H1 (cell line): ENCODE results near the gene PLIN4. TPM values are rescaled to one million over a fixed set of nuclear protein-coding genes. Genes with fewer than 3 reads are reported as not detected.

Experiments
- CTCF ChIA-PET: fragments of 300-600 bp; sonication (Branson Sonifier 250); formaldehyde crosslinking; loops from one replicate; lab custom pipeline; 2021; ENCODE audit not compliant: partially characterized antibody; lab: Charles Lee
- POLR2A ChIA-PET: fragments of 300-600 bp; sonication (Branson Sonifier 250); formaldehyde crosslinking; loops from one replicate; lab custom pipeline; 2021; ENCODE audit warnings: inconsistent platforms; ENCODE audit not compliant: partially characterized antibody; lab: Charles Lee
- DNase-seq, 2 experiments: peaks; one replicate each; pipeline versions ENCODE4 v3.0.0 to v3.0.0-alpha.2; 2010 to 2022; ENCODE audit warnings: low spot score in 2 of 2, low read depth in 1 of 2, mixed read lengths in 1 of 2
- FAIRE-seq: peaks from 2 replicates; lab custom pipeline; 2011; peaks lifted over from hg19 to GRCh38; lab: Jason Lieb, UNC
- H2AFZ ChIP-seq: 2 replicates; pipeline ENCODE4 v1.8.1; 2012; ENCODE audit warnings: low read length, inconsistent platforms
- H2AK5ac ChIP-seq: 2 replicates; pipeline ENCODE4 v1.6.1; 2013; ENCODE audit warnings: low read depth, low read length
- H2BK120ac ChIP-seq: replicated peaks from 2 replicates; pipeline ENCODE3; 2013; ENCODE audit warnings: low read depth, low read length, inconsistent platforms
- H2BK12ac ChIP-seq: 2 replicates; pipeline ENCODE4 v1.6.1; 2013; ENCODE audit warnings: low read depth, low read length
- H2BK15ac ChIP-seq: 2 replicates; pipeline ENCODE4 v1.6.1; 2013; ENCODE audit warnings: low read length
- H2BK20ac ChIP-seq: 2 replicates; pipeline ENCODE4 v1.6.1; 2013; ENCODE audit warnings: low read length
- H2BK5ac ChIP-seq: 2 replicates; pipeline ENCODE4 v1.6.1; 2013; ENCODE audit warnings: low read depth, low read length
- H3K14ac ChIP-seq: 2 replicates; pipeline ENCODE4 v1.6.1; 2013; ENCODE audit warnings: inconsistent platforms; ENCODE audit not compliant: insufficient read length
- H3K18ac ChIP-seq: 2 replicates; pipeline ENCODE4 v1.6.1; 2013; ENCODE audit warnings: low read length; ENCODE audit errors: extremely low read depth
- H3K23ac ChIP-seq: 2 replicates; pipeline ENCODE4 v1.6.1; 2013; ENCODE audit warnings: inconsistent platforms; ENCODE audit not compliant: insufficient read length
- H3K23me2 ChIP-seq: 2 replicates; pipeline ENCODE4 v1.6.1; 2013; ENCODE audit warnings: low read depth, low read length
- H3K27ac ChIP-seq: 2 replicates; pipeline ENCODE4 v1.6.1; 2011; ENCODE audit warnings: low read depth, low read length, inconsistent platforms
- H3K27me3 ChIP-seq, 4 experiments: replicated peaks in 1 of 4; 1 replicate in 1 of 4; 2 replicates in 3 of 4; pipeline versions ENCODE4 v1.6.1 to v1.8.1; 2011 to 2013; ENCODE audit warnings: low read length in 3 of 4, mild to moderate bottlenecking in 3 of 4, inconsistent platforms in 2 of 4, mixed read lengths in 2 of 4, moderate library complexity in 1 of 4; ENCODE audit not compliant: control insufficient read depth in 3 of 4, insufficient read depth in 3 of 4; ENCODE audit errors: extremely low read depth in 1 of 4
- H3K36me3 ChIP-seq, 4 experiments: 2 replicates each; pipeline versions ENCODE4 v1.6.1 to v1.8.1; 2011 to 2013; ENCODE audit warnings: mild to moderate bottlenecking in 4 of 4, low read length in 3 of 4, moderate library complexity in 2 of 4, control low read depth in 1 of 4, inconsistent platforms in 1 of 4; ENCODE audit not compliant: insufficient read depth in 4 of 4, control insufficient read depth in 2 of 4
- H3K4ac ChIP-seq: replicated peaks from 2 replicates; pipeline ENCODE3; 2013; ENCODE audit warnings: low read length, low read depth, mixed read lengths, inconsistent platforms; ENCODE audit not compliant: insufficient read length
- H3K4me1 ChIP-seq, 4 experiments: replicated peaks in 1 of 4; 1 replicate in 1 of 4; 2 replicates in 3 of 4; pipeline versions ENCODE4 v1.6.1 to v1.8.1; 2011 to 2013; ENCODE audit warnings: low read length in 3 of 4, inconsistent platforms in 2 of 4, mixed read lengths in 1 of 4; ENCODE audit not compliant: insufficient read depth in 4 of 4, control insufficient read depth in 3 of 4
- H3K4me2 ChIP-seq, 2 experiments: 2 replicates each; pipeline versions ENCODE4 v1.6.1 to v1.8.1; 2011 to 2013; ENCODE audit warnings: low read depth in 2 of 2, low read length in 2 of 2, control low read depth in 1 of 2, inconsistent platforms in 1 of 2, mild to moderate bottlenecking in 1 of 2; ENCODE audit not compliant: insufficient read depth in 1 of 2
- H3K4me3 ChIP-seq, 4 experiments: fragments of 200-600, 300-600 bp in 1 of 4; sonication (generic), shearing (Covaris generic), sonication (Bioruptor Twin) in 1 of 4; 2 replicates each; pipeline versions ENCODE4 v1.5.1 to v1.8.1; 2011 to 2016; ENCODE audit warnings: low read length in 4 of 4, low read depth in 3 of 4, control low read depth in 2 of 4, inconsistent platforms in 2 of 4, mild to moderate bottlenecking in 2 of 4, mixed read lengths in 1 of 4, moderate library complexity in 1 of 4; ENCODE audit not compliant: insufficient read depth in 2 of 4; ENCODE audit errors: extremely low read depth in 1 of 4
- H3K56ac ChIP-seq: replicated peaks from 2 replicates; pipeline ENCODE3; 2013; ENCODE audit warnings: low read depth, mild to moderate bottlenecking, mixed read lengths, low read length, inconsistent platforms; ENCODE audit not compliant: insufficient read length
- H3K79me1 ChIP-seq: 2 replicates; pipeline ENCODE4 v1.6.1; 2013; ENCODE audit warnings: low read depth, low read length, control low read depth
- H3K79me2 ChIP-seq, 2 experiments: 2 replicates each; pipeline versions ENCODE4 v1.6.1 to v1.8.1; 2012 to 2013; ENCODE audit warnings: low read length in 2 of 2, mild to moderate bottlenecking in 2 of 2, inconsistent platforms in 1 of 2; ENCODE audit not compliant: insufficient read depth in 2 of 2, control insufficient read depth in 1 of 2
- H3K9ac ChIP-seq, 4 experiments: replicated peaks in 1 of 4; 1 replicate in 1 of 4; 2 replicates in 3 of 4; pipeline versions ENCODE4 v1.6.1 to v1.8.1; 2011 to 2013; ENCODE audit warnings: low read depth in 3 of 4, low read length in 3 of 4, control low read depth in 2 of 4, mild to moderate bottlenecking in 2 of 4, moderate library complexity in 2 of 4, inconsistent platforms in 1 of 4; ENCODE audit errors: extremely low read depth in 1 of 4
- H3K9me3 ChIP-seq, 2 experiments: 2 replicates each; pipeline versions ENCODE4 v1.6.1 to v1.8.1; 2012 to 2013; ENCODE audit warnings: mild to moderate bottlenecking in 2 of 2, moderate library complexity in 2 of 2, control low read depth in 1 of 2, inconsistent platforms in 1 of 2, low read depth in 1 of 2, low read length in 1 of 2, mixed read lengths in 1 of 2; ENCODE audit not compliant: insufficient read depth in 2 of 2
- H4K20me1 ChIP-seq, 2 experiments: replicated peaks in 1 of 2; 2 replicates each; pipeline versions ENCODE3 to v1.8.1; 2011 to 2013; ENCODE audit warnings: inconsistent platforms in 2 of 2, low read length in 2 of 2, mild to moderate bottlenecking in 1 of 2; ENCODE audit not compliant: insufficient read depth in 2 of 2, control insufficient read depth in 1 of 2
- H4K5ac ChIP-seq: 2 replicates; pipeline ENCODE4 v1.6.1; 2013; ENCODE audit warnings: low read length, low read depth, mixed read lengths, inconsistent platforms; ENCODE audit not compliant: insufficient read length
- H4K8ac ChIP-seq: 2 replicates; pipeline ENCODE4 v1.8.0; 2013; ENCODE audit warnings: mild to moderate bottlenecking, moderate library complexity, low read length, inconsistent platforms; ENCODE audit not compliant: insufficient read depth; ENCODE audit errors: extremely low read depth
- H4K91ac ChIP-seq: replicated peaks from 2 replicates; pipeline ENCODE3; 2013; ENCODE audit warnings: low read length, mixed read lengths, inconsistent platforms; ENCODE audit not compliant: insufficient read length
- EP300 ChIP-seq, 2 experiments: IDR thresholded peaks; 1 replicate in 1 of 2; 2 replicates in 1 of 2; pipeline ENCODE4 v1.6.1; 2011 to 2012; ENCODE audit warnings: low read depth in 2 of 2, low read length in 2 of 2, mild to moderate bottlenecking in 2 of 2, borderline replicate concordance in 1 of 2, inconsistent platforms in 1 of 2, moderate library complexity in 1 of 2
- SP2 ChIP-seq: IDR thresholded peaks from 2 replicates; pipeline ENCODE4 v1.6.1; 2012; ENCODE audit warnings: mild to moderate bottlenecking, low read length, inconsistent platforms
- WGBS, 2 experiments: shearing (Covaris generic) in 1 of 2; methylation state at CpG; one replicate each; pipeline versions ENCODE4 v1.1.6 to v1.1.7; 2013 to 2015; ENCODE audit warnings: low lambda C conversion rate in 2 of 2, mixed read lengths in 2 of 2, inconsistent platforms in 1 of 2, low coverage in 1 of 2, missing lambda C conversion rate in 1 of 2; ENCODE audit not compliant: insufficient replicate concordance in 2 of 2, insufficient coverage in 1 of 2, insufficient read length in 1 of 2; ENCODE audit errors: extremely low coverage in 1 of 2, missing lambda C conversion rate in 1 of 2; 5-methylcytosine and 5-hydroxymethylcytosine counted together
- polyA plus RNA-seq, 7 experiments: library from polyadenylated mRNA; depleted of rRNA in 3 of 7; stranded (reverse) in 5 of 7; unstranded in 2 of 7; fragments of >200 nt in 5 of 7; fragments of 200-250 nt in 2 of 7; gene quantifications; 1 replicate in 5 of 7; 2 replicates in 1 of 7; 4 replicates in 1 of 7; pipeline versions ENCODE4 v1.2.1 to v1.2.3, GENCODE V29; 2011 to 2013; ENCODE audit warnings: missing spikeins in 2 of 7, mixed read lengths in 2 of 7
- total RNA-seq: library from RNA; stranded (reverse); fragmentation: NEBNext Ultra II Directional; extraction: Animal tissue kit (Norgen Biotek cat#: 25700); gene quantifications from 2 replicates; pipeline ENCODE4 v1.2.1, GENCODE V29; 2021

PLIN4 gene
- total and polyA plus RNA-seq, 2 of the 8 experiments (the other 6 are each of a cell fraction or from before 2014, with no cell fraction given): 0.35 to 0.45 TPM

- ChIA-PET CTCF (interaction anchor here (1.5 to 2.3 kb wide), 3 partner anchors 22 to 66 kb away, joined by 3 to 9 read pairs (median 5); no protein-coding TSS in a partner anchor), POLR2A (interaction anchor here (0.7 to 2.5 kb wide), 6 partner anchors 12 to 54 kb away, joined by 3 to 10 read pairs (median 4); partner anchors contain the start of gene HDGFL2)
- Histone ChIP-seq H3K18ac (no peak overlapping the region), H4K5ac (no peak overlapping the region), H2BK20ac (no peak overlapping the region), H2BK5ac (no peak overlapping the region), H2BK120ac (no peak overlapping the region), H3K79me1 (no peaks in the 10 kb centered on the region), H3K23me2 (no peaks in the 10 kb centered on the region), H3K36me3 (peaks cover 10 to 58% (median 23%) of the 10 kb centered on the region in 4 experiments), H3K9me3 (no peaks in the 10 kb centered on the region), H4K20me1 (peaks cover 10 to 26% of the 10 kb centered on the region in 2 experiments), H2AFZ (no peak overlapping the region), H4K8ac (no peak overlapping the region), H2AK5ac (no peak overlapping the region), H3K9ac (no peak overlapping the region), H4K91ac (no peak overlapping the region), H2BK15ac (no peak overlapping the region), H2BK12ac (no peak overlapping the region), H3K4me2 (no peak overlapping the region), H3K56ac (no peak overlapping the region), H3K4ac (no peak overlapping the region), H3K79me2 (no peaks in the 10 kb centered on the region), H3K27me3 (peaks cover 0 to 3% (median 0%) of the 10 kb centered on the region in 4 experiments; a peak in 2 of 7 replicates), H3K27ac (no peak overlapping the region), H3K4me1 (no peaks in the 10 kb centered on the region), H3K14ac (no peak overlapping the region), H3K23ac (no peak overlapping the region), H3K4me3 (no peak overlapping the region)
- WGBS, 2 experiments: 94% methylated on average over 19 of the region's 25 CpGs; no CpG with 5 or more reads in 1 of the 2 experiments
- TF ChIP-seq SP2: no peak
- TF ChIP-seq EP300 (IDR thresholded peaks at IDR 0.05; ENCODE audit: borderline replicate concordance in 1 of 2, low read depth in 2 of 2, low read length in 2 of 2): no peak
- DNase-seq (no peak), FAIRE-seq (no peak)
These were observed 16.6 kb downstream of the PLIN4 start for GRCh38 chr19:4501691-4502090.
